NCI-H345 treated with DMSO at 0.1 percent for 48 hours (cell line): ENCODE measurements around the gene ZFHX2.

Source experiments
- DNase-seq: peaks from one replicate; lab custom pipeline; 2025; ENCODE audit not compliant: unreplicated experiment; lab: John Stamatoyannopoulos, UW

The ZFHX2 gene

DNA sequence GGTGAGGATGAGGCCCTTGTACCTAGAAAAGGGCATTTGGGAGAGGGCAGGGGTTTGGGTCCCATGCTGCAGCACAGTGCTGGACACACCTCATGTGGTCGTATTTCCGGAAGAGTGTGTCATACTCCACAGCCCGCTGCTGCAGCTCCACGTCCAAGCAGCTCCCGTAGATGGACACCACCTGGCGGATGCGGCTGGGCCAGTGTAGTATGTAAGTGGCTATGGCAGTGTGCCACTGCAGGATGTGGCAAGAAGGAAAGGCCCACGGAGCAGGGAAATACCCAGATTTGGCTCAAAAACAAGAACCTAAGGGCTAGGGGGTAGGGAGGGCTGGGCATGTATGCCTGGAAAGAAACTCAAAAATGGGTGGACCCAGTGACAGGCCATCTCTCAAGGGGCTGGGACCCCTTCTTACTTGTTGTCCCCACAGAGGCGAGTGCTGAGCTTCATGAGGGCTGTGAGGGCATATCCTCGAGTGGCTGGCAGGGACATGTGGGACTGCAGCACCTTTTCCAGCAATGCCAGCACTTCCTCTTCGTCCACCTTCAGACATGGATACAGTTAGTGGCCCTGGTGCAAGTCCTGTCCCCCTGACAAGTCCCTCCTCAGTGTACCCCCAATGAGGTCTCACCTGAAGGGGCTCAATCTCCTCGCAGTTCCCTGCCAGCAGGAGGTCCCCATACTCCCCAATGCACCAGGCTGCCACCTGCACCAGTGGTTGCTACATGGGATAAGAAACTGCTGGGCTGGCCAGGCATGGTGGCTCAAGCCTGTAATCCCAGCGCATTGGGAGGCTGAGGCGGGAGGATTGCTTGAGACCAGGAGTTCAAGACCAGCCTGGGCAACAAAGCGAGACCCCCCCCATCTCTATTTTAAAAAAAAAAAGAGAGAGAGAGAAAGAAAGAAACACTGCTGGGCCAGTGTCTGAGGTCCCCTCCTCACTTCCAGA is 10.6 kb upstream of the ZFHX2 start:
- no peak for DNase-seq

DNA sequence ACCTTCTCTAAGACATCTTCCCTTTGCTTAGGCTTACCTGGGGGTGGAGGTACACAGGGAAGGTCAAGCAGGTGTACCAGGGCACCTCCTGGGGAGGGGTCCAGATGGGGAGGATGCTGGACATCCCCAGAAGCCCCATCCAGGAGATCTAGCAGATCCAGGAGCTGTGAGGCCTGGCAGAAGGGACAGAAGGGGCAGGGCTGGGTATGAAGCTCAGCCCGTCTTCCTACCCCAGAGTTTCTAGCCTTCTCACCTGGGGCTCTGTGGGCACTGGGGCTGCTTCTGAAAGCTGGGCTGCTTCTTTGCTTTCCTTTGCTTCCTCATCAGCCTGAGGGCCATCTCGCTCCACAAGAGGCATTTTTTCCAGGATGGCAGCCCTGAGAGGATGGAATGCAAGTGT is 9.7 kb upstream of the ZFHX2 start:
- no peak for DNase-seq

DNA sequence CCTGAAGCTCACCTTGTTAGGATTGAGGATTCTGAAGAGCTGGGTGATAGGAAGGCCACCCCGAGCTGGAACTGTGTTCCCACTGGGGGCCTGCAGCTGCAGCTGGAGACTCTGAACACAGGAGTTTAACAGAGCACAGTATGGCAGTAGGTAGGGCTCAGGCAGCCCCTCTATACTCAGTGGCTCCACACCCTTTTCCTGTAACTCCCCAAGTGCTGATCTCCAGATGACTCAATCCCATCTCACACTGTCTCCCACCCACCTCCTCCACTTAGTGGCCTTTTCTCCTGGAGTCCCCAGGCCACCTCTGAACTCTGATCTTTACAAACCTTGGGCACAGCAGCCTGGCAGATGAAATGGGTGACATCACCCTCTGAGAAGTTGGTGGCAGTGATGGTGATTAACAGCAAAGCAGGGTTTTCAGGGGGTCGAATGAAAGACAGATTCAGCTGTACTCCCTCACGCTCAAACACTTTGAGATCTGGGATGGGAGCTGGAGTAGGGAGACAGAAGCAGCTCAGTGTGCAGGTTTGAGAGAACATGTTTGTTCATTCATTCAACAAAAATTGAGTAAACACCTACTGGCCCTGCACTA is 8.5 kb upstream of the ZFHX2 start:
- no peak for DNase-seq

DNA sequence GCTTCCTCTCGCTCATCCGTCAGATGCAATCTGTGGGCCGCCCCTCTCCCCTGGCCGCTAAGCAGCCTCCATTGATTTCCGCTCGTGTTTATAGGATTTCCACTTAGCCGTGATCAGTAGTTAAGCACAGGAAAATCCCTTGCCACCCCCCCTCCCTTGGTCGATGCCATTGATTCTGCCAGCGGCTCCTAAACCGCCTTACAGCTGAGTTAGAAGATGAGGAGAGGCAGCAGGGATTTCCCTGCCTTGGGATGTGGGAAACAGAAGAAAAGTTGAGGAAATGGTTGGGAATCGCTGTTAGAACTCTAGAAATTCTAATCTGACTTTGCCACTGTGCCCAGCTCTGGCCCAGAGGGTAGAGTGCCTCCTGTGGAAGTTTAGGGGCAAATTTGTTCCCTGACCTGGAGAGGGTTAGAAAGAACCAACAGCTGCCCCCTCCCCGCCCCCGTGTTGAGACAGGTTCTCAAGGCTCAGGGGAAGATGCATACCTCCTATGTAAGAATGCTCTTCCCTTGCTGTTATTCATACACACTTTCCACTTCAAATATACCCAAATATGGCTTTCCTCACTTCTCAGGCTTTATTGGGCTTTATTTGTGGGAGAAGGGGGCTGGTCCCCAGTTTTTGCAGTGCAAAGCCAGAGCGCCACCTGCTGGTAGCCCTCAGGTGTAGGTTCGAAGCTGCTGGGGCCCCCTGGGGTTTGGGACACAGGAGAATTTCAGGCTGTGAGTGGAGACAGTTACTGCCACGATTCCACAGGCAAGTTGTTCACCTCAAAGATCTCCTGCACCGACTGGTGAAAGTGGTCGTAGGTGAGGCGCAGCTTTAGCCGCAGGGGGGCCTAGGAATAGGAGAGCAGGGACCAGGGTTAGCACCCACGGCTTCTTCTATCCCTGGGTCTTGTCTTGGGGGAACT is 7.7 kb upstream of the ZFHX2 start:
- peak; percentile 32 for DNase-seq

DNA sequence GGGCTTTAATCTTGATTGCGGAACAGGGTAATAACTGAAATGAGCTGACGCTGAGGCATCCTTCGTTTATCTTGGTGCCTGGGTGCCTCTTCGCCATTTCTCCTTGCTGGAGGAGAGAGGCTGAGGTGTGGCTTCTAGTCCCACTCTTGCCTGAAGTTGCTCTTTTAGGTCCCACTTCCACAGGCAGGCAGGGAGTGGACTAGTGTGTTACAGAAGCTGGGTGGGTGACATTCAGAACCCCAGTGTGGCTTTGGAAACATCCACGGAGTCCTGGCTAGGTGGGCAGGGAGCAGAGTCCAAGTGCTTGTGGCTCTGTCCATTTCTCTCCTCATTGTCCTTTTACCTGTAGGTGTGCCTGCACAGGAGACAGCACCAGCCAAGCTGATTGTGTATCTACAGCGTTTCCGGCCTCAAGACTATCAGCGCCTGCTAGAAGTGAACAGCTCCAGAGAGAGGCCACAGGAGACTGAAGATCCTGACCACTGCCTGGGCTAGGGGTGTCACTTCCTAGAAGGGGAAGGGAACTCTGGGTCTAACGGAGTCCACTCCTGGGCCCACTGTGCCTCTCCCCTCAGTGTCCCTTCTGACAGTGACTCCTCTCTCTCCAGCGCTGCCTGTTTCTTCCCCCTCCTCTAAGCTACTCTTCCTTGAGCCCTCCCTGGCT is 6.9 kb upstream of the ZFHX2 start:
- no peak for DNase-seq

DNA sequence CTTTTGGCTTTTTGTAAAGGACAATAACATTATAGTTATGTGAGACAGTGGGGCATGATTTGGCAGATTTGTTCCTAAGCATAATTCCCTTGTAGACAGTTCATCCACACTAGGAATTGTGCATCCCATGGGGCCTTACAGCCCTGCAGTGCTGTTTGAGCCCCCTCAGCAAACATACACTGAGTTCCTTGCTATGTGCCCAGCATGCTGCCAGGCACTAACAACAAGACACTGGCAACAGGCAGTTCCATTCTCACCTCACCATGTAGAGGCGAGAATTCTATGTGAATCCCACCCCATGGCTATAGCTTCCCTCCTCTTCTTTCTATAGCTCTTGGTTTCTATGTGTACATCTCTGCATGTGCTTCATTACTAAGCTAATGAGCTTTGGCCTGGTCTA is 6.4 kb upstream of the ZFHX2 start:
- no peak for DNase-seq

DNA sequence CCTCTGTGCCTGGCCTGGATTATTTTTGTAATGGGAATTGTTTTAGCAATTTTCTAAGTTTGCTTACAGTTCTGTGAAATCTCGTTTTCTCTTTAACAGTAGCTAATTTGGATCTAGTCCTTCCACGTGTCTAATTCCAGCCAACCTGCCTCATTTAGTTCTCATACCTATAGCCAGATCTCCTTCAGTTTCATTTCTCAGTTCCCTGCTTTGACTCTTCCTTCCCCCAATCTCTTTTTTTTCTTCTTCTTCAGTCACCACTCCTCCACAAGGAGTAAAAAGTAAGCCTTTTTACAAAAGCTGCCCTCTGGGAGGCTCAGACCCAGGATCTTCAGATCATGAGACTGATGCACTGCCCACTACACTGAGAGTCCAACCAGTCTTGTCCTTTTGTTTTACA is 6.0 kb upstream of the ZFHX2 start:
- no peak for DNase-seq

DNA sequence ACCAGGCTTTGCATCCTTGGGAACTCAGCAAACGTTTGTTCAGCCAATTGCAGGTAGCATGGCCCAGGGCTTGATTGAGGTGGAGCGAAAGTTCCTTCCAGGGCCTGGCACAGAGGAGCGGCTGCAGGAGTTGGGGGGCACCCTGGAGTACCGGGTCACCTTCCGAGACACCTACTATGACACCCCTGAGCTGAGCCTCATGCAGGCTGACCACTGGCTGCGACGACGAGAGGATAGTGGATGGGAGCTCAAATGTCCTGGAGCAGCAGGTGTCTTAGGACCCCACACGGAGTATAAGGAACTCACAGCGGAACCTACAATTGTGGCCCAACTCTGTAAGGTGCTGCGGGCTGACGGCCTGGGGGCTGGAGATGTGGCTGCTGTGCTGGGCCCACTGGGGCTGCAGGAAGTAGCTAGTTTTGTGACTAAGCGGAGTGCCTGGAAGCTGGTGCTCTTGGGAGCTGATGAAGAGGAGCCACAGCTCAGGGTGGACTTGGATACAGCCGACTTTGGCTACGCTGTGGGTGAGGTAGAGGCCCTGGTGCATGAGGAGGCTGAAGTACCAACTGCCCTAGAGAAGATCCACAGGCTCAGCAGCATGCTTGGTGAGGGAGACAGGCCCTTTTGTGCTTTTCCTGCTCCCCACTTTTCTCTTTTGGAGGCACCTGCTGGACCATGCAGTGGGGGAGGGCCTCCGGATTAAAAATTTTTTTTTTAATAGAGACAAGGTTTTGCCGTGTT is 5.3 kb upstream of the ZFHX2 start:
- DNase-seq = no peak

DNA sequence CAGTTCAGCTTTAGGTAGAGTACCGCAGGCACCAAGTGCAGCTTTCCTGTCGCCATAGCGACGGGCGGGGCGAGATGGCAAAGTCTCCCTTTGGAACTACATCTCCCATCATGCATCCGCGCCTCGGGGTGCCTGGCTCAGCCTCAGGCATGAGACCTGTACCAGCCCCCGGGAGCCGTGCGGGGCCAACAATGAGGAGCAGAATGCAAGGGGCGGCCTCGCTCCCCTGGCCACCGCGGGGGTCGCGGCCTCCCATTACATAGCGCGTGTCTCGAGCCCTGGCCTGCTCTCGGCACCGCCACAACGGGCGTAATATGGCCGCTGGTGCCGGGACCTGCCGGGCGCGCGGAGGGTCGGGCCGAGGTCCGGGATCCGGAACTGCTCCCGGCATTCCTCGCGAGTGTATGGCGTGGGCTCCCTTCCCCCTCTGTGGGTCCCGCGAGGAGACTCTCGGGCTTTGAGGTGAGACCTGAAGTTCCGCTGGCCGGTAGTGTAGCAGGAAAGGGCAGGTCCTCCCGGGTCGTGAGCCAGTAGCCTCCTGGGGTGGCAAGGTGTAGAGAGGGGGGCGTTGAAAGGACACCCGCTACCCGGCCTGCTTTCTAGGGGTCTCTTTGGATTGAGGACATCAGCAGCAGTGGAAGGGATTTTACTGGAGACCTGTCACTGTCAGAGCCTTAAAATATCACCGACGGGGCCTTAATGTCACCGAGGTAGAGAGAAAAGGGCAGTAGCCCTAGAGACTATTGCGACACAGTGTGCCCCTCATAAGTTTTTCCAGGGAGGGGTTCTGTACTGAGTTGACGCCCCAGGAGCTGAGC is 4.5 kb upstream of the ZFHX2 start, which contains the start of gene THTPA:
TSS of gene THTPA (plus strand) at position 390 of the 818 bp plus-strand sequence. CDS start 487 bp downstream, outside the sequence.
- peak; percentile 81 for DNase-seq

DNA sequence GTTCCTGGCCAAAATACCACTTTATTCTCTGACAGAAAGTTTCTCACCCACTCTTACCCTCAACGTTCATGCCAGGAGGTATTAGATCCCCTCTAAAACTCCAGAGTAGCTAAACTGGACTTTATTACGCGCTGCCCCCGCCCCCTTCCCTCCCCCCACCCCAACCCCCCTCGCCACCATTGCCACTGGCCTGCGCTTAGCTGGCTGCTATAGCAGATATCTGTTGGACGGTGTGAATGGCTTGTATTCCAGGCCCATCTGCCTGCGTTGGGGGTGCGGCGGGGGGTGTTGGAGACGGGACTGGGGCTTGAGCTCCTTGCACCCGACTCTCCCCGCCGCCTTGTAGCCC is 3.9 kb upstream of the ZFHX2 start:
- DNase-seq = no peak

DNA sequence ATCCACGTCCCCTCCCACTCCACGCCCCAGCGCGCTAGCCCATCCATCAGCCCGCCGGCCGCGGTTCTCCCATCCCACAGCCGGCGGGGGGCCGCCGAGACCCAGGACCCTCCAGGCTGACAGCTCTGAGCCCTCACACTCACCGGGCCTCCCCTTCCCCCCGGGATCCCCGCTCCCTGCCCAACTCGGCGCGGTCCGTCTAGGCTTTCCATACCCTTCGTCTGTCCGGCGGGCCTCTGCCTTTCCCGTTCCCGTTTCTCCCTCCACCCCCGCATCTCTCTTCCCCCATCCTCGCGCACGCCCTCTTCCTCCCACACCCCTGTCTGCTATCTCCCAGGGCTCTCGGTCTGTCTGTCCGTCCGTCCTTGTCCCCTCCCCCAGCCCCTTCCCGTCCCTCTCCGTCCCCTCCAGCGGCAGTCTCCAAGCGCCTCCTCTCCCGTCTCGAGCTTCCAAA is 726 bp downstream of the ZFHX2 start:
- DNase-seq = no peak

DNA sequence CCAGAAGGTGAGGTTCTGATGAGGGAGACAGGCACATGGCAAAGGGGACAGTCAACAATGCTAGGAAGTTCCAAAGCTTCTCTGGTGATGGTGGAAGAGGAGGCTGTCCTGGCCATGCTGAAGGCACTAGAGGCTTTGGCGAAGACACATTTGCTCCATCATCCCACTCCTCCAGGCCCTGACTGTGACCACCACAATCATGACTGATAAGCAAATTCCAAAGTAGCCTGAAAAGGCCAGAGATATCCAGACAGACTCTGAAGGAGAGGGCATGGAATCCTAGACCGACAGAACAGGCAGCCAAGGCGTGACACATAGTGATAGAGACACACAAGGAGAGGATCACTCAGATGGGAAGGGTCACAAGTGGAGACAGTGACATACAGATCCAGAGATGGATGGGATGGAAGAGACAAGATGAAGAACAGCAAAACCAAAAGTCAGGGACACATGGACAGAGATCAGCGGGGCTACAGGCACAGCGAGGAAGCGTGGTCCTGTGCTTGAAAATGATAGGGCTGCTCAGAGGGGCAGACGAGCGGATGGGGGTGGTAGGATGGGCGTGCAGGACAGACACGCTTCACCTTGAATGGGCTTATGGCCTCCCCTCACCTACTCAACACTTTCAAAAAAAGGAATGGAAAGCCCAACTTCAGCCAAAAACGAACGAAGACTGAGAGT is 1.3 kb downstream of the ZFHX2 start:
- DNase-seq = no peak

DNA sequence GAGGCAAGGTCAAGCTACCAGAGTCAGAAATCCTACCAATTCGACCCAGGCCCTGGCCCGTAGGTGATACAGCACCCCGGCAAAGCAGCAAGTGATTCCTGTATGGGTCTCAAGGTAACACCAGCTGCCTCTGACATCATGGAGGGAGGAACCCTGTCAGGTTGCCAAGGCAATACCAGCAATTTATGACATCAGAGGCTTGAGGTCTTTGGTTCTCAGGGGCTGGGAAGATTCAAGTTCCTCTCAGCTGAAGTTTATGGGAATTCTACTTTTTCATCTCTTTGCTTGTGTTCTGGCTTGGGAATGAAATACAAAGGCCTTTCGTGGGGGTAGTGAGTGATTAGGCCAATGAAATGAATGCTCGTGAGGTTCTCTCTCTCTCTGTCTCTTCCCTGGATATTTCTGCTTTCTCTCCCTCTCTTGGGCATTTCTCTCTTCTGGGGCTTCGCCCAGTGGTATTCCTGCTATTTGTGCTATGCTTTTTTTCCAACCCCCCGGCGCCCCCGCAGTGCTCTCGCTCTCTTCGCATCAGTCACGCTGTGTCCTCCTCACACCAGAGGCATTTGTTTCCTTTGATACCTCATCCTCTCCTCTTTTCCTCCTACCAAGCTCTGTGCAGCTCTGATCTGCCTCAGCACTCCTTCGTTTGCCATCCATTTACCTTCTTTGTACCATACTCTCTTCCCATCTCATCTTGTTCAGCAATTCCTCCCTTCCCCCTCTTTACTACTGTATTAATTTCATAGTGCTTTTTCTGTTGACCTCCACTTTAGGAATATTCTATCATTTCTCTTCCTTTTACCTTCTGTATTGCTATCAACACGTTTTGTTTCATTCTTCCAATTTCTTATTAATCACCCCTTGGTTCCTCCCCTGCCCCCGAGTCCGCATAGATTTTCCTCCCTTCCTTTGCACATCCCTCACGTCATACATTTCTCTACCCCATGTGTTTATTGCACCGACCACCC is 2.9 kb downstream of the ZFHX2 start:
- DNase-seq = no peak

DNA sequence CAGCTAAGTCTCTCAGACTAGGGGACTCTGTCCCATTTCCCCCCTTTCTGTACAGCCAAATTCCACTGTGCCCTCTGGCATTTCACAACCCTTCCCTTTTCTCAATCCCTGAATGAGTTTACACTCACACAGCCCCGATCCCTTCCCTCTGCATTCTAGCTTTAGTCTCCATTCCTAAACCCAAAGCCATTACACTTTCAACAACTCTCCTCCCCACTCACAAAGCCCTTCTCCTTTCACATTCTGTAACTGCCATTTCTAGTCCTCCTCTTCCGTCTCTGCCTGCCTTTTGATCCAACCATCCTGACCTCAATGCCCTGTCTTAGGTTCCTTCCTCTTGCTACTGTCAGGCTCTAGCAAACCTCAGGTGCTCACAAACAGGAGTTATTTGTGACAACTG is 3.6 kb downstream of the ZFHX2 start:
- no peak for DNase-seq

DNA sequence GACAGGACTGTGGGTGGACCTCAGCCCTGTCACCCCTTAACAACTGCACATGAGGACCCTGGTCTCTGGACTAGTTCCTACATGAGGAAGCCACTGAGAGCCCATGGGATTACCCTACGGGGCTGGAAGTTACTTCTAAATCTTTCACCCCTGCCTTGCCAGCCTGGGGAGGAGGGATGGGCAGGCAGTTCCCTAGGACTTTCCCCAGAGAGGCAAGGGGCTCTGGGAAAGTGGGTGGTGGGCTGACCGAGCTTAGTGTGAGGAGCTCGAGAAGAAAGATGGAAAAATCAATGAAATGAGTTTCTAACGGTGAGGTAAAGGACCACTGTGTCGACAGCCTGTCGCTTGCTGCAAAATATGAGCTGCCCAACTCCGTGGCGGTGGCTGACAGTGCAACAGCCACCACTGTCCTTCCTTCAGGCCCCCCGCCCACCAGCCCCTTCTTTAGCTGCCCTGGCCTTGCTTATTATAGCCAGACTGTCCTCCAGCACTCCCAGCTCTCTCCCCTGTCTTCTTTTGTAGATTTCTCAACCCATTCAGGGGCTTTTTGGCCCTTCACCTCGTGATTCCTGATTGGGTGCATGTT is 5.0 kb downstream of the ZFHX2 start:
- DNase-seq = no peak

DNA sequence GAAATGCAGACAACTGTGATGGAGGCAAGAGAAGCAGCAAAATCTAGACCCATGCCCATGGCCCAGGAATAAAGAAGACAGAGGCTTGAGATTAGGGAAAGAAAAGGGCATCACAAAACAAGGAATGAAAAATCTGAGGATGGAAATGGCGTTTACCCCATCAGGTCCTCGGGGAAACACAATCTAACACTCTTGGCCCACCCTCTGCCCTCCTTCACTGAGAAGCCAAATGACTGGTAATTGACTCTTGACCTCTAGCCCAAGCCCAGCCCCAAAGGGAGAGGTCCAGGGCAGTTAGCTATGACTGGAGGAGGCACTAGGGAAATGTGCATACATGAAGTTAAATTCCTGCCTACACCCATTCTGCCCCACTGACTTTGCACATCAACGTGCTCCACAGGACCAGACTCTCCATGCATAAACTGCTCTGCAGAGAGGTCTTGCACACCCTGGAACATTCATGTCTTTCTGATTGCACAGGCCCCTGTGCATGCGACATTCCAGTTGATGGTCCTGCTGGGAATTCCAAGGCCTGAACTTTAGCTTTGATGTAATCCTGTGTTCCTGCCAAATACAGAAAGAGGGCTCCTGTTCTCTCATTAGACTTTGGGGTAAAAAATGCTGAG is 5.7 kb downstream of the ZFHX2 start:
- no peak for DNase-seq
